ENCODE measurements around the gene RPH3AL.

The RPH3AL gene

GRCh38 chr17:182050-182751, 170.4 kb downstream of the RPH3AL start:
- H3K4me1 ChIP-seq (ENCODE audit: control insufficient read depth, insufficient read depth, low read length): no peaks in the 10 kb centered on the region
- no peaks in the 10 kb centered on the region for H3K9me3 ChIP-seq (ENCODE audit: control insufficient read depth, insufficient read depth, low read depth, low read length)
- H3K27ac ChIP-seq (ENCODE audit: extremely low read depth, low read depth, low read length): no peak overlapping the region
- no peak for TF ChIP-seq ZNF792 (tag by site-specific recombination; IDR thresholded peaks at IDR 0.05)
- TF ChIP-seq ZSCAN5A (tag by site-specific recombination; IDR thresholded peaks at IDR 0.05): no peak
- TF ChIP-seq GLIS2 (tag by site-specific recombination; IDR thresholded peaks at IDR 0.05): peak; percentile 42
- TF ChIP-seq KLF8 (tag by site-specific recombination; IDR thresholded peaks at IDR 0.05): no peak
- TF ChIP-seq ZFHX2 (tag by site-specific recombination; conservative IDR thresholded peaks at IDR 0.05): peak; percentile 94
- TF ChIP-seq ZNF623 (tag by site-specific recombination; IDR thresholded peaks at IDR 0.05): no peak
- peak; percentile 37 for TF ChIP-seq GLIS1 (tag by site-specific recombination; IDR thresholded peaks at IDR 0.05)
- peak; percentile 49 for TF ChIP-seq KLF1 (tag by site-specific recombination; IDR thresholded peaks at IDR 0.05)
- no peak for TF ChIP-seq PRDM6 (tag by site-specific recombination; IDR thresholded peaks at IDR 0.05)
- TF ChIP-seq ZBTB44 (tag by site-specific recombination; IDR thresholded peaks at IDR 0.05): no peak
- TF ChIP-seq SP7 (tag by site-specific recombination; IDR thresholded peaks at IDR 0.05): 0 out of 2 replicates have a peak, but pooled peaks have one; percentile 30
- no peak for TF ChIP-seq ZNF785 (tag by site-specific recombination; IDR thresholded peaks at IDR 0.05)
- no peak for TF ChIP-seq ZNF311 (tag by site-specific recombination; IDR thresholded peaks at IDR 0.05; ENCODE audit: borderline replicate concordance)
- TF ChIP-seq ZIC2 (tag by site-specific recombination; IDR thresholded peaks at IDR 0.05): peak; percentile 16; the same call in 1 of the 2 replicates
- no peak for TF ChIP-seq ZNF10 (tag by site-specific recombination; IDR thresholded peaks at IDR 0.05)
- TF ChIP-seq EGR2 (tag by site-specific recombination; IDR thresholded peaks at IDR 0.05; ENCODE audit: low read depth): peak; percentile 83
- TF ChIP-seq ZNF398 (tag by site-specific recombination; IDR thresholded peaks at IDR 0.05): peak; percentile 25; the same call in 1 of the 2 replicates
- ChIA-PET POLR2A (no interaction called here), CTCF (no interaction called here)
- no peak overlapping the region for H3K4me3 ChIP-seq (ENCODE audit: low read depth, low read length)
- no peaks in the 10 kb centered on the region for H3K36me3 ChIP-seq (ENCODE audit: control insufficient read depth in 2 of 2, insufficient read depth in 1 of 2, low read length in 2 of 2)

GRCh38 chr17:181245-182049, 171.2 kb downstream of the RPH3AL start, which contains the start of gene DOC2B:
Gene DOC2B (minus strand): TSS chr17:181650. CDS start chr17:181479, 171 bp downstream.
- POLR2A ChIA-PET: no interaction called here
- CTCF ChIA-PET: no interaction called here
- Histone ChIP-seq H3K27ac (ENCODE audit: extremely low read depth, low read depth, low read length) (peak within 1 kb of the TSS; percentile 7; the same call in 1 of the 2 replicates), H3K4me1 (ENCODE audit: control insufficient read depth, insufficient read depth, low read length) (no peaks in the 10 kb centered on the region), H3K4me3 (ENCODE audit: low read depth, low read length) (peak within 1 kb of the TSS; percentile 12), H3K9me3 (ENCODE audit: control insufficient read depth, insufficient read depth, low read depth, low read length) (no peaks in the 10 kb centered on the region), H3K36me3 (ENCODE audit: control insufficient read depth in 2 of 2, insufficient read depth in 1 of 2, low read length in 2 of 2) (no peaks in the 10 kb centered on the region)
- TF ChIP-seq SCRT1 (tag by site-specific recombination; IDR thresholded peaks at IDR 0.05; ENCODE audit: borderline replicate concordance) (no peak), HOXA7 (CRISPR knock-in tag; IDR thresholded peaks at IDR 0.05; ENCODE audit: borderline replicate concordance) (no peak), ZNF132 (tag by site-specific recombination; IDR thresholded peaks at IDR 0.05; ENCODE audit: borderline replicate concordance) (no peak), ZNF398 (tag by site-specific recombination; IDR thresholded peaks at IDR 0.05) (no peak), ZNF654 (tag by site-specific recombination; IDR thresholded peaks at IDR 0.05; ENCODE audit: low read depth) (no peak), KLF9 (tag by site-specific recombination; IDR thresholded peaks at IDR 0.05; ENCODE audit: low read depth) (no peak), KLF1 (tag by site-specific recombination; IDR thresholded peaks at IDR 0.05) (no peak)
